HG03103 (cell line): Measurements from ENCODE around the gene DLG1.
"Not testable (repeated sequence)": the region's sequence is repeated elsewhere in the genome, so short reads cannot be mapped to it uniquely, and the experiment has no call there.

ENCODE experiments used
- ATAC-seq: cut with Tn5 transposase; IDR thresholded peaks from one replicate; pipeline ENCODE4 v1.9.1; 2021; ENCODE audit warnings: low read depth; ENCODE audit not compliant: unreplicated experiment

DLG1 gene

DNA sequence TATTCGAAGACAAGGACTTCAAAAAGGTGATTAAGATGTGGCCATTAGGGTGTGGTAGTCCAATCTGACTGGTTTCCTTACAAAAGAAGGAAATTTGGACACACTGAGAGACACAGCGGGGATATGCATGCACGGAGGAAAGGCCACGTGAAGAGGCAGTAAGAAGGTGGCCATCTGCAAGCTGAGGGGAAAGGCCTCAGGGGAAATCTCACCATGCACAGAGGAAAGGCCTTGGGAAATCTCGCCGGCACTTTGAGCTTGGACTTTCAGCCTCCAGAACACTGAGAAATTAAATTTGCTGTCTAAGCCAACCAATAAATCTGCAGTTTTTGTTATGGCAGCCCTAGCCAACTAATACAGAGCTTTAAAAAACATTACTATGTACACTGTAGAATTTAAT lies 78.8 kb downstream of the DLG1 start:
- no peak for ATAC-seq

DNA sequence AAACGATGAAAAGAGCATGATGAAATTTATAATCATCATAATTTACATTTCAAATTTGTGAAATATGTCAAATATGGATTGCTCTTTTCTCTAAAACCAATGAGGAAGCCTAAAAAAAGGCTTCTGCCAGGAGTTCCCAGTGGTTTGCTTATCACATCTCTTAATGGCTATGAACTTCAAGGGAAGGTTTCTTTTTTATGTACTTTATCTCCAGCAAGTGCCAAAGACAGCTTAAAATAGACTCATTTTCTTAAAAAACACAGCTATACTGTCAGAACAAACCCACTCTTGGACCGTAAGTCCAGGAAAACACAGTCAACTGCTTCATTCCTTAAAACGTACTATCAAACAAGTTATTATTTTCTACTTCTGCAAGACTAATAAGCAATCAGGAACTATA lies 80.2 kb downstream of the DLG1 start:
- no peak for ATAC-seq

DNA sequence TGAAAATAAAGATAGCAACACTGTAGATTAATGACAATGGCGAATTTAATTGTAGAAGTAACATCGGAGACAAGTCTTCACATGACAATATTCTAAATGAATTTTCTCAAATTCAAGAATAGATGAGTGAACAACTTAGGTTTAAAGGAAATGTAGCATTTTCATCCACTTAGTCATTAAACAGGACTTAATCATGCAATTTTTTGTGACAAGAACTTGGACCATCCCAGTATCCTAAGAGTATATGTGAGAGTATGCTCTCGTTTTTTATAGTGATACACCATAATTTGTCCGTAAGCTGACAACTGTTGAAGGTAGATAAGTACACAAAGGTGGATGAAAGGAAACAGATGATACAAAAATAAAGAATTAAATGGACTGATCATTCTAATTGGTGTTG lies 81.5 kb downstream of the DLG1 start:
- ATAC-seq = no peak

DNA sequence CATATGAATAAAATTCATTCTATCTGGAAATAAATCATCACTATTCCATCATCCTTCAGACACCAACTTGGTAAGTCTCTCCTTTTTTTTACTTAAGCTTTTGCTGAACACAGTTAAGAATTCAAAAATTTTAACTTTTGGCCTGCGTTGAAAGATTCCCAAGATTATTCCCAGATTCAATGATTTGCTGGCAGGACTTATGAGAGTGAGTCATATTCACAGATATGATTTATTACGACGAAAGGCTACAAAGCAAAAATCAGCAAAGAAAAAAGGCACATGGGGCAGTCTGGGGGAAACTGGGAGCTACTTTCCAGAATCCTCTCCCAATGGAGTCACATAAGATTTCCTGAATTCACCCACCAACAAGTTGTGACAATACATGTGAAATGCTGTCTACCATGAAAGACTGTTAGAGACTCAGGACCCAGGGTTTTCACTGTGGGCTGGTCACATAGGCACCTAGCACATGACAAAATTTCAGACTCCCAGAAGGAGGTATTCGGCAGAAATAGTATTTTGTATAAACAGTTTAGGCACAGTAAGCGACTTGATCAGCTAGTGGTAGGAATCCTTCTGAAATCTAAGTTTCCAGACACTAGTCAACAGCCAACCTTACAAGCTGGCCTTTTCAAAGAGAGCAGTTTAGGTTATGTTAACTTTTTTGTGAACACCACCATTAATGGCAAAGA lies 82.1 kb downstream of the DLG1 start:
- no peak for ATAC-seq

DNA sequence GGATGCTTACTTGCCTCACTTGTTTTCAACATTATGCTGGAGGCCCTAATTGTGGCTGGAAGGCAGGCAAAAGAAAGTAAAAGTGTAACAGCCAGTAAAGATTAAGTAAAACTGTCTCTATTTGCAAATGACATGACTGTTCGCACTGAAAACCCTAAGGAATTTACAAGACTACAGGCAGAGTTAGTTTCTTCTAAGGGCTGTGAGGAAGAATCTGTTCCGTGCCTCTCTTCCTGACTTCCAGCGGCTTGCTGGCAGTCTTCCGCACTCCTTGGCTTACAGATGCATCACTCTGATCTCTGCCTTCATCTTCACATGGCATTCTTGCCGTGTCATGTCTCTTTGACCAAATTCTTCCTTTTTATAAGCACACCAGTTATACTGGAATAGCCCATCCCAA lies 86.1 kb downstream of the DLG1 start:
- ATAC-seq = no peak

DNA sequence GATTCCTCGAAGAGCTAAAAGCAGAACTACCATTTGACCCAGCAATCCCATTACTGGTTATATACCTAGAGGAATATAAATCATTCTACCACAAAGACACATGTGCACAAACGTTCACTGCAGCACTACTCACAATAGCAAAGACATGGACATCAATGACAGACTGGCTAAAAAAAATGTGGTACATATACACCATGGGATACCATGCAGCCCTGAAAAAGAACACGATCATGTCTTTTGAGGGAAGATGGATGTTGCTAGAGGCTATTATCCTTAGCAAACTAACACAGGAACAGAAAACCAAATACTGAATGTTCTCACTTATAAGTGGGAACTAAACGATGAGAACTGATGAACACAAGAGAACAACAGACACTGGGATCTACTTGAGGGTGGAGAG lies 86.7 kb downstream of the DLG1 start:
- ATAC-seq = not testable (repeated sequence)

DNA sequence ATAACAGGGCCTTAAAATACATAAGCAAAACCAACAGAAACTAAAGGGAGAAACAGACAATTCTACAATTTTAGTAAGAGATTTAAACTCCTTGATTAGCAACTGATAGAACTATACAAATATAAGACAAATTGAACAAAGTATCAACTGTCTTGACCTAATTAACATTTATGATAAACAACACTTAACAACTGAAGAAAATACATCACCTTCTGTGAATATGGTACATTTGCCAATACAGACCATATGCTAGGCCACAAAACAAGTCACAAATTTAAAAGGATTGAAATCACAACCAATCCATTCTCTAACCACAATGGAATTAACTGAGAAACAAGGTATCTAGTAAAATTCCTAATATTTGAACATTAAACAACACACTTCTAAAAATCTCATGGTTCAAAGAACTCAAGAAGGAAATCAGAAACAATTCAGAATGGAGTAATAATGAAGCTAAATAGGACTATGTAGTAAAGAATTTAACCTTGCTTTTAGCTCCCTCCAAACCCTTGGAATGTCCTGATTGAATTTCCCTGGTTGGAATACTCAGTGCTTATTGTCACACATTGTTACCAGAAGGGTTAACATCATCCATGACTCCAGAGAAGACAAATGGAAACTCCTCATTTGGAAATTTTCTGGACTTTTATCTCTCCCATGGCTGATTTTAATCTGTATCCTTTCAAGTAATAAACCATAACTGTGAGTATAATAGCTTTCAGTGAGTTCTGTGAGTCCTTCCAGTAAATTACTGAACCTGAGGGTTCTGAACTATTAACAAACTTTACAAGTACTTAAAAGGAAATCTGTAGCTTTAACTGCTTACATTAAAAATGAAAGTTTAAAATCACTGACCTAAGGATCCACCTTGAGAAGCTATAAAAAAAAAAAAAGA lies 88.8 kb downstream of the DLG1 start:
- no peak for ATAC-seq

DNA sequence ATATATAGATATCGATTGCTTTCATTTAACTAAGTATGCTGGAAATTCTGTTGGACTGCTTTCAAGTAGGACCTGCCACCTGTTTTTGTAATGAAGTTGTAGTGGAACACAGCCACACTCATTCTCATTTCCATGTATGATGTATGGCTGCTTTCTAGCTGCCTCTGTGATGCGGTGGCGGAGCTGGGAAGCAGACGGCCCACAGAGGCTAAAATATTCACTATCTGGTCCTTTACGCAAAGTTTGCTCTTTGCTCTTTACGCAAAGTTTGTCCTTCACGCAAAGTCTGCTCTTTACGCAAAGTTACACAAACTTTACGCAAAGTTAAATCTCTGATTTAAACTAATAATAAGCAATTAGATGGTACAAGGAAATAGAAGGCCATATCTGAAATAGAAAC lies 91.5 kb downstream of the DLG1 start:
- no peak for ATAC-seq

DNA sequence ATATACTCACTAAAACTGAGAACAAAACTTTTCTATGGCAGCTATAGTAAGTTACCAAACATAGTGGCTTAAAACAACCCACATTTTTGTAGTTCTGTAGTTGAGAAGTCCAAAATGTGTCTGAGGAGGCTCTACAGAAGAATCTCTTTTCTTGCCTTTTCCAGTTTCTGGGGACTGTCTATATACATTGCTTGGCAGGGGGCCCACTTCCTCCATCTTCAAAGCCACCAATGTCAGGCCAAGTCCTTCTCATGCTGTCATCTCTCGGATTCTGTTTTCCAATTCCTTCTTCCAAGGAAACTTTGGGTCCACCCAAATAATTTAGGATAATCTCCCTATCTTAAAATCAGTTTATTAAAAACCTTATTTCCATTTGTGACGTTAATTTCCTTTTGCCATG lies 92.7 kb downstream of the DLG1 start:
- no peak for ATAC-seq

DNA sequence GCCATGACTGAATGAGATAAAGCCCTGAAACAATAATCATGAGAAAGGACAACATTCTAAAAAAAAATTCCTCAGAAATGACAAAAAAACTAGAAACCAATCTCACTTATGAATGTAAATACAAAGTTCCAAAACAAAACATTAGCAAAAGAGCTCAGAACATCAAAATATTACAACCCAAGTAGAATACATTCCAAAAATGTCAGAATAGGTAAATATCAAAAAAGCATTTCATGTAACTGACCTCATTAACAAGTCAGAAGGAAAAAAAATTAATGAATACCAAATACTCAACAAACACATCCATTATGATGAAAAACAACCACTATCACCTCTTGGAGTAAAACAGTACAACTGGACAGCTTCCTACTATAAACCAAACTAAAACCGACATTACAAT lies 93.1 kb downstream of the DLG1 start:
- ATAC-seq = no peak

DNA sequence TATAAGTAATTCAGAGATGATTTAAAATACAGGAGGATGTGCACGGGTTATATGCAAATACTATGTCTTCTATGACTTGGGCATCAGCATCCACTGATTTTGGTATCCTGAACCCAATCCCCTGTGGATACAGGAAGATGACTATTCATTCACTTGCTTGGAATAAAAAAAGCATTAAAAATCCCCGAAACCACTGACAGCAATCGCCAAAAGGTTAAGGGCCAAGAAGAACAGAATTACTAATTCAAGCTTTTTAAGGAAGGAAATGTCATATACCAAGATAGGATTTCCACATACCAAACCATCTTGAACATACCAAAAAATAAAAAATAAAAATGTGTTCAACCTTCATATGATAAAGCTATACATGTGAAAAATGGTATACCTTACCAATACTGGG lies 93.7 kb downstream of the DLG1 start:
- no peak for ATAC-seq

DNA sequence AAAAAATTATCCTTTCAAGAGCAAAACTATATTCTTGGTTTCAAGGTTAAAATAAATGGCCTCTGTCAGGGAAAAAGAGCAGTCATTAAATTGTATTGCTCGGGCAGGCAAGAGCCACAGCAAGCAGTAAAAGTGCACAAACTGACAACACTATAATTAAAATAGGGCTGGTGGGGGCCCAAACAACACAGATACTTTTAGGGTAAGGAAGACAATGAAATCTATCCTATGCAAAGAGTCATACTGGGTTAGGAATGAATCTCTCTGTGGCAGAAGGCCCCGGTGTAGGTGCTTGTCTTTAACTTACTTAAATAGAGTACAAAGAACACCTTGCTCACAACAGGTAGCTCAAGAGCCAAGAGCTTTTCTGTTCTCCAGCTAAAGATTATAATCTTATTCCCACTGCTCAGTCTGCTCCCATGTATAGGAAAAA lies 94.7 kb downstream of the DLG1 start:
- ATAC-seq = no peak

DNA sequence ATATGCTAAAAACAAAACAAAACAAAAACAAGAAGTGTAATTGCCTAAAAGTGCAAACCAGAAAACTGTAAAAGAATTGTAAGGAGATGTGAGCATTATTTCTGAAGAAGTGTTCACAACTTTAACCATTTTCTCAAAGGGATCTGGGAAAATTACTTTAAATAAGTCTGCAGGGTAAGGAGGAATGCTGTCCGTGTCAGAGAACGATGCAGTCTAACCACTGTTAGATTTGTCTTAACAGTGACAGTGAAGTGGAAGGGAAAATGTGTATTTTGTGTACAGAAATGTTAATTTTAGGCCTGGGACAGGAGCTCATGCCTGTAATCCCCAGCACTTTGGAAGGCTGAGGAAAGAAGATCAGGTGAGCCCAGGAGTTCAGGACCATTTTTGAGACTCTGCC lies 95.7 kb downstream of the DLG1 start:
- ATAC-seq = no peak

DNA sequence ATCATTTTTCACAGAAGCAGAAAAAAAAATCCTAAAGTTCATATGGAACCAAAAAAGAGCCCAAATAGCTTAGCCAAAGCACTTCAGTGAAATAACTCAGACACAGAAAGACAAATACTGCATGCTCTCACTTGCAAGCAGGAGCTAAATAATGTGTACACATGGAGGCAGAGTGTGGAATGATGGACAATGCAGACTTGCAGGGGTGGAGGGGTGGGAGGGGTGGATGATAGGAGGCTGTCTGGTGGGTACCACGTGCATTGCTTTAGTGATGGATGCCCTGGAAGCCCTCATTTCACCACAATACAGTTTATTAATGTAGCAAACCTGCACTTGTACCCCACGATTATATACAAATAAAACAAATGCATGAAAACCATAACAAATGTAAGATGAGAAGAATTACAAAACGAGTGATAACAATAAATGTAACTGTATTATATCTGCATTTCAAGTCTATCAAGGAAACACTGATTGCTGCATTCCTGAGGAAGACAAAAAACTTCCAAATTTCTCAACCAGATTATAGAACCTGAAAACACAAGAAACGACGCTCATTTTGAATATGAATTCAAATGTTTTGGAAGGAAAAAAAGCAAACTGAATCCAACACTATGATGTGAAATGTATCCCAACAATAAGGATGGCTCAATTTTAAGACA lies 96.5 kb downstream of the DLG1 start:
- no peak for ATAC-seq

DNA sequence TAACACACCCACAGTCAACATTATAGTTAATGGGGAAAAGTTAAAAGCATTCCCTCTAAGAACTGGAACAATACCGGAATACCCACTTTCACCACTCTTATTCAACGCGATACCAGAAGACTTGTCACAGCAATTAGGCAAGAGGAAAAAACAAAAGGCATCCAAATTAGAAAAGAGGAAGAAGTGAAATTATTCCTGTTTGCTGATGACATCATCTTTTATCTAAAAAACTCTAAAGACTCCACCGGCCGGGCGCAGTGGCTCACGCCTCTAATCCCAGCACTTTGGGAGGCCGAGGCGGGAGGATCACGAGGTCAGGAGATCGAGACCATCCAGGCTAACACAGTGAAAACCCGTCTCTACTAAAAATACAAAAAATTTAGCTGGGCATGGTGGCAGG lies 97.6 kb downstream of the DLG1 start:
- not testable (repeated sequence) for ATAC-seq

DNA sequence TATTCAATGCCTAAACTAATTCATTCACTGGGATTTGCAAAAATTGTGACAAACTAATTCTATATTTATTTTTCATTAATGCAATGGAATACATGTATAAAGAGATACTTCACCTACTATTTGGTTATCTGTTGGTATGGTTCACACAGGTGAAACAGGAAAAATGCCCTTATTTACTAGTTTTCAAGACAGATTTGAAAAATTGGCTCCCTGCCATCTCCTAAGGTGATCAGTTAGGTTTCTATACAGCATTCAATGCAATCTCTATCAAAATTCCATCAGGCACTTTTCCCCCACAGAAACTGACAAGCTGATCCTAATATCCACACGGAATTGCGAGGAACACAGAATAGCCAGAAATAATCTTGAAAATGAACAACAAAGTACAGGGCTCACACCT lies 101.1 kb downstream of the DLG1 start:
- no peak for ATAC-seq

DNA sequence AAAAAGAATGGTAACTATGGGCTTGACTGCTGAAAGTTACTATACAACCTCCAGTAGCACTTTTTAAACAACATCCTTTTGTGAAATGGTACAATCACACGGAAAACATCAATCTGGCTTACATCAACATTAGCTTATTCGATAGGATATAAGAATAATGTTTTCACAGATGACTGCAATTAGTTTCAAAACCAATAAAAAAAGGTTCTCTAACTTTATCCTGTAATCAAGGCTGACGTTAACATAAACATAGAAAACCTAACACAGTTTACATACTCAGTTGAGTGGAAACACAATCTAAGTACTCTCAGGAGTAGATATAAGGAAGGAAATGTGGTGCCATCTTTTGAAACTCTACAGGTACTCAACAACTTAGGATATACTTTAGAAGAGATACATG lies 102.2 kb downstream of the DLG1 start:
- ATAC-seq = no peak

DNA sequence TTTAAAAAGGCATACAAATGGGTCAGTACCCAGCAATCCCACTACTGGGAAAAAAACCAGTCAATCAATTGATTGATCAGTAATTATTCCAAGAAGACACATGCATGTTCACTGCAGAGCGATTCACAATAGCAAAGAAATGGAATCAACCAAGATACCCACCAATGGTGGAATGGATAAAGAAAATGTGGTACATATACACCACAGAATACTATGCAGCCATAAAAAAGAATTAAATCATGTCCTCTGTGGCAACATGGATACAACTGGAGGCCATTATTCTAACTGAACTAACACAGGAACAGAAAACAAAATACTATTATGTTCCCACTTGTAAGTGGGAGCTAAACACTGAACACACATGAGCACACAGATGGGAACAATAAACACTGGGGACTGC lies 103.1 kb downstream of the DLG1 start:
- ATAC-seq = no peak

DNA sequence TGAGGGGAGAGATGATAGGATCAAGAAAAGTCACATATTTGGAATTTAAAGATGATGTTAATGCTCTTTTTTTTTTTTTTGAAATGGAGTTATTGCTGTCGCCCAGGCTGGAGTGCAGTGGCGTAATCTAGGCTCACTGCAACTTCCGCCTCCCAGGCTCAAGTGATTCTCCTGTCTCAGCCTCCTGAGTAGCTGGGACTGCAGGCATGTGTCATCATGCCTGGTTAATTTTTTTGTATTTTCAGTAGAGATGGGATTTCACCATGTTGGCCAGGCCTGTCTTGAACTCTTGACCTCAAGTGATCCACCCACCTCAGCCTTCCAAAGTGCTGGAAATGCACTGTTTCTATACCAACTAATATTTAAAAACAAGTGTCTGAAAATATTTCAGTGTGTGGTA lies 104.7 kb downstream of the DLG1 start:
- not testable (repeated sequence) for ATAC-seq

DNA sequence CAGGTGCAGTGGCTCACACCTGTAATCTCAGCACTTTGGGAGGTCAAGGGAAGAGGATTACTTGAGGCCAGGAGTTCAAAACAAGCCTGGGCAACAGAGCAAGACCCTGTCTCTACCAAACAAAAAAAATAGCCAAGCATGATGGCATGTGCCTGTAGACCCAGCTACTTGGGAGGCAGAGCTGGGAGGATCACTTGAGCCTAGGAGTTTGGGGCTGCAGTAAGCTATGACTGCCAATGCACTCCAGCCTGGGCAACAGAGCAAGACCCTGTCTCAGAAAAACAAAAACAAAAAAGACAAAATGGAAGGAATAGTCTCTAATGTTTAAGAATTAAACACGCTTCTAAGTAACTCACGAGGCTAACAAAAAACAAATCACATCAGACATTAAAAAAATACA lies 106.5 kb downstream of the DLG1 start:
- no peak for ATAC-seq

DNA sequence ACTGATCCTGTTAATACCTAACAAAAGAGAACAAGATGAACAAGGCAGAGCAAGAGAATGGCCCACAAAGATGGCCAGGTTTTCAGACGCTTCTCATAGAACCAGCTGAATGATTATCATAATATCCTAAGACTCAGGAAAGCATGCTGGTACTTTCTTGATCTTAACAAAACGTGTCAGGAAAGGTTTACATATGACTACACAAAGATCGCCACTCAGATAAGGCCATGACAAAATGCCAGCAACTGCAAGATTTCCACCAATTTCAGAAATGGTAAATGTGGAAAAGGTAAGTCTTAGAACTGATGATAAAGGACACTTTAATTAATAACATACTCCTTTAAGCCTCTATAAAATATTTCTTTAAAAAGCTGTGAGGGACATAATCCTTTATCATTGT lies 108.8 kb downstream of the DLG1 start:
- no peak for ATAC-seq

DNA sequence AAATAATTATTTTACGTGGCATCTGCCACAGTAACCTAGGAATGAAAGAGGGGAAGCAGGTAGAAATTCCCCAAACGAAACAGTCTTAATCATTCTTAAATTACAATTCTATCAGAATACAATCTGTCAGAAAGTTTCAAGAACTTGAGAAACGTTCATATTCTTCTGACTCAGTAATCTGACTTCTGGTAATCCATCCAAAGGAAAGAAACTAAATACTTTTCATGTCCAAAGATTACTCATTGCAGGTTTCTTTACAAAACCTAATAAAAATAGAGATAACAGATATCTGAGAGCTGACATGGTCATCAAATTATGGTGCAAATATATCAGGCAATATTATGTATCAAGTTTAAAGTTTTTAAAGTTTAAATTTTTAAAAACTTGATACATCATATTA lies 109.4 kb downstream of the DLG1 start:
- no peak for ATAC-seq
